GM12878 (cell line): ENCODE data around the gene UBE2Q2. TPM values are rescaled to one million over a fixed set of nuclear protein-coding genes. Genes with fewer than 3 reads are reported as not detected.

Experiments used
- ATAC-seq: fragments of 200-7000 bp; cut with Tn5 transposase; 3 replicates; pipeline ENCODE4 v1.9.1; 2020; ENCODE audit warnings: mild to moderate bottlenecking, moderate library complexity
- BruUV-seq: library from RNA; stranded (reverse); fragments of 400-500 nt; replicated peaks from 2 replicates; lab custom pipeline; 2021; lab: Mats Ljungman, UMichigan
- CTCF ChIA-PET: fragments of 300-600 bp; sonication (Branson Sonifier 250); formaldehyde crosslinking; extraction: SDS; loops from one replicate; lab custom pipeline; 2021; ENCODE audit warnings: inconsistent platforms; lab: Yijun Ruan, JAX
- POLR2A ChIA-PET: fragments of 350-600 bp; formaldehyde crosslinking; extraction: SDS; loops from one replicate; lab custom pipeline; 2021; ENCODE audit warnings: inconsistent platforms; lab: Charles Lee
- RAD21 ChIA-PET: fragments of 300-600 bp; sonication (Branson Sonifier 250); formaldehyde crosslinking; loops from one replicate; lab custom pipeline; 2023; ENCODE audit warnings: antibody characterized with exemption; ENCODE audit not compliant: unreplicated experiment; lab: Charles Lee
- SMC1A ChIA-PET: fragments of 300-600 bp; sonication (Branson Sonifier 250); formaldehyde crosslinking; loops from one replicate; lab custom pipeline; 2023; ENCODE audit not compliant: unreplicated experiment, uncharacterized antibody; lab: Charles Lee
- DNase-seq: peaks from one replicate; pipeline ENCODE4 v3.0.0-alpha.2; 2011; ENCODE audit warnings: low read depth, low spot score
- FAIRE-seq: peaks from 3 replicates; lab custom pipeline; 2011; peaks lifted over from hg19 to GRCh38; lab: Jason Lieb, UNC
- H2AFZ ChIP-seq: 2 replicates; pipeline ENCODE4 v1.6.0; 2011; ENCODE audit warnings: low read depth, low read length, control low read depth; ENCODE audit not compliant: control insufficient read depth
- H3K27ac ChIP-seq: 2 replicates; pipeline ENCODE4 v1.5.1; 2011; ENCODE audit warnings: control low read depth; ENCODE audit not compliant: control insufficient read depth, insufficient read depth
- H3K27me3 ChIP-seq, 2 experiments: replicated peaks in 1 of 2; 2 replicates each; pipeline versions ENCODE4 v1.6.0 to v1.6.1; 2011; ENCODE audit warnings: low read length in 1 of 2; ENCODE audit not compliant: control insufficient read depth in 2 of 2, insufficient read depth in 2 of 2
- H3K36me3 ChIP-seq, 2 experiments: 2 replicates each; pipeline ENCODE4 v1.5.1; 2011; ENCODE audit warnings: low read length in 1 of 2; ENCODE audit not compliant: control insufficient read depth in 2 of 2, insufficient read depth in 2 of 2
- H3K4me1 ChIP-seq: 2 replicates; pipeline ENCODE4 v1.6.1; 2011; ENCODE audit warnings: mild to moderate bottlenecking, low read length, moderate library complexity, mixed read lengths; ENCODE audit not compliant: control insufficient read depth, insufficient read depth
- H3K4me2 ChIP-seq: 2 replicates; pipeline ENCODE4 v1.6.0; 2011; ENCODE audit warnings: control low read depth; ENCODE audit not compliant: control insufficient read depth, insufficient read depth
- H3K4me3 ChIP-seq: fragments of 200-600 bp; sonication (generic); 2 replicates; pipeline ENCODE4 v1.5.1; 2016
- H3K79me2 ChIP-seq: 2 replicates; pipeline ENCODE4 v1.6.0; 2011; ENCODE audit warnings: low read length; ENCODE audit not compliant: control insufficient read depth, insufficient read depth
- H3K9ac ChIP-seq: 2 replicates; pipeline ENCODE4 v1.8.0; 2011; ENCODE audit warnings: low read length, control low read depth, mixed read lengths; ENCODE audit not compliant: control insufficient read depth, insufficient read depth
- H3K9me3 ChIP-seq: replicated peaks from 3 replicates; pipeline ENCODE4 v1.5.1; 2011; ENCODE audit warnings: mild to moderate bottlenecking, low read length; ENCODE audit not compliant: control insufficient read depth, insufficient read depth
- H4K20me1 ChIP-seq: 2 replicates; pipeline ENCODE4 v1.6.0; 2011; ENCODE audit not compliant: control insufficient read depth, insufficient read depth
- ETV6 ChIP-seq, 2 experiments: fragments of 450-650 bp in 1 of 2; IDR thresholded peaks in 1 of 2; conservative IDR thresholded peaks in 1 of 2; 2 replicates each; pipeline ENCODE4 v1.6.1; 2014; ENCODE audit warnings: antibody characterized with exemption in 1 of 2, borderline replicate concordance in 1 of 2, low read depth in 1 of 2, mild to moderate bottlenecking in 1 of 2, moderate library complexity in 1 of 2
- POLR2AphosphoS5 ChIP-seq: IDR thresholded peaks from 2 replicates; pipeline ENCODE4 v1.6.1; 2011; ENCODE audit warnings: mild to moderate bottlenecking, low read length, inconsistent platforms
- RAD21 ChIP-seq: IDR thresholded peaks from 2 replicates; pipeline ENCODE4 v1.6.1; 2011; ENCODE audit warnings: mild to moderate bottlenecking, low read depth, low read length, moderate library complexity; ENCODE audit not compliant: insufficient read depth
- RUNX3 ChIP-seq: IDR thresholded peaks from 2 replicates; pipeline ENCODE4 v1.6.1; 2012; ENCODE audit warnings: low read length, inconsistent platforms
- SMC3 ChIP-seq: IDR thresholded peaks from 2 replicates; pipeline ENCODE4 v1.6.1; 2011; ENCODE audit warnings: low read length, improper control_type of control experiment, borderline replicate concordance
- SRF ChIP-seq, 2 experiments: IDR thresholded peaks; 2 replicates each; pipeline ENCODE4 v1.6.1; 2011; ENCODE audit warnings: low read depth in 2 of 2, low read length in 2 of 2, mild to moderate bottlenecking in 1 of 2, moderate library complexity in 1 of 2
- ZBTB33 ChIP-seq: fragments of 450-650 bp; IDR thresholded peaks from 2 replicates; pipeline ENCODE4 v1.6.1; 2017; ENCODE audit warnings: mild to moderate bottlenecking
- WGBS: methylation state at CpG from one replicate; pipeline ENCODE4 v1.1.6; 2016; ENCODE audit warnings: low lambda C conversion rate; ENCODE audit not compliant: insufficient replicate concordance, insufficient coverage; ENCODE audit errors: missing lambda C conversion rate; 5-methylcytosine and 5-hydroxymethylcytosine counted together
- in situ Hi-C: fragments of 300-500 bp; cut with MboI; formaldehyde crosslinking; loops from 9 replicates; pipeline ENCODE4 v1.14.3; 2018; ENCODE audit warnings: mixed read lengths
- intact Hi-C: fragments of 100-400 bp; cut with micrococcal nuclease; formaldehyde crosslinking; loops from one replicate; pipeline ENCODE4 v1.14.2; 2022; ENCODE audit not compliant: unreplicated experiment
- polyA plus RNA-seq, 11 experiments: library from polyadenylated mRNA; depleted of rRNA in 4 of 11; unstranded in 6 of 11; stranded (reverse) in 5 of 11; fragments of >200 nt; fragmentation: Nextera tagmentation in 4 of 11; fragmentation: Illumina TruSeq in 1 of 11; extraction: Ambion mirVana in 4 of 11; extraction: Trizol in 1 of 11; gene quantifications; 1 replicate in 1 of 11; 2 replicates in 10 of 11; pipeline versions ENCODE4 v1.2.1 to v1.2.3, GENCODE V29; 2011 to 2016; ENCODE audit warnings: inconsistent platforms in 2 of 11, missing spikeins in 2 of 11, low read depth in 1 of 11
- total RNA-seq, 4 experiments: library from RNA; depleted of rRNA in 3 of 4; stranded (reverse); fragments of >200 nt in 3 of 4; fragmentation: Illumina TruSeq in 1 of 4; extraction: Trizol in 1 of 4; gene quantifications; 2 replicates each; pipeline versions ENCODE4 v1.2.1 to v1.2.3, GENCODE V29; 2013 to 2021
- TF ChIP-seq, protein P1 (sequence below), 3 experiments: IDR thresholded peaks in 2 of 3; conservative IDR thresholded peaks in 1 of 3; 2 replicates each; pipeline ENCODE4 v1.5.1; 2011; ENCODE audit warnings: low read depth in 3 of 3, low read length in 3 of 3, mild to moderate bottlenecking in 3 of 3, control low read depth in 2 of 3, moderate library complexity in 2 of 3, inconsistent platforms in 1 of 3, mixed read lengths in 1 of 3; ENCODE audit not compliant: control insufficient read depth in 2 of 3, insufficient read depth in 1 of 3; ENCODE audit errors: extremely low read depth in 1 of 3

The UBE2Q2 gene
- total and polyA plus RNA-seq, 10 of the 15 experiments (the other 5 are each of a cell fraction or from before 2014, with no cell fraction given) = 11.1 to 31.9 (median 21.6) TPM

GRCh38 chr15:75928680-75929608 lies 85.7 kb downstream of the UBE2Q2 start:
- Histone ChIP-seq H4K20me1 (no peaks in the 10 kb centered on the region), H3K79me2 (peaks cover 9% of the 10 kb centered on the region), H3K4me3 (no peak overlapping the region), H3K36me3 (peaks cover 9 to 10% of the 10 kb centered on the region in 2 experiments)
- ATAC-seq (peak; percentile 80), DNase-seq (no peak)
- ChIA-PET SMC1A (interaction anchor here (0.5 to 2.0 kb wide), 11 partner anchors 11 to 1026 kb away, joined by 3 to 8 read pairs (median 3); no protein-coding TSS in a partner anchor), CTCF (interaction anchor here (0.7 to 4.6 kb wide), 20 partner anchors 7 to 221 kb away, joined by 3 to 25 read pairs (median 4); partner anchors contain the start of genes FBXO22 and TMEM266), RAD21 (interaction anchor here (0.9 to 2.8 kb wide), 7 partner anchors 85 to 222 kb away, joined by 3 to 13 read pairs (median 3); partner anchors contain the start of gene TMEM266)
- intact Hi-C loops = loop anchor here (5.0 kb wide), 1 partner anchor 117 kb away; no protein-coding TSS in a partner anchor
- TF ChIP-seq RAD21 (peak; percentile 74), ZBTB33 (peak; percentile 76; the same call in 1 of the 2 replicates), SMC3 (peak; percentile 28; the same call in 1 of the 2 replicates), RUNX3 (0 out of 2 replicates have a peak, but pooled peaks have one; percentile 20), ETV6 (conservative IDR thresholded peaks at IDR 0.05 in 1 of 2, IDR thresholded peaks at IDR 0.05 in 1 of 2; ENCODE audit: borderline replicate concordance in 1 of 2, low read depth in 1 of 2) (no peak), POLR2AphosphoS5 (no peak), SRF (IDR thresholded peaks at IDR 0.05; ENCODE audit: low read depth in 2 of 2, low read length in 2 of 2) (0 out of 4 replicates have a peak, but pooled peaks of 1 of the 2 experiments have one; percentile 24)
- TF ChIP-seq, protein P1, sequence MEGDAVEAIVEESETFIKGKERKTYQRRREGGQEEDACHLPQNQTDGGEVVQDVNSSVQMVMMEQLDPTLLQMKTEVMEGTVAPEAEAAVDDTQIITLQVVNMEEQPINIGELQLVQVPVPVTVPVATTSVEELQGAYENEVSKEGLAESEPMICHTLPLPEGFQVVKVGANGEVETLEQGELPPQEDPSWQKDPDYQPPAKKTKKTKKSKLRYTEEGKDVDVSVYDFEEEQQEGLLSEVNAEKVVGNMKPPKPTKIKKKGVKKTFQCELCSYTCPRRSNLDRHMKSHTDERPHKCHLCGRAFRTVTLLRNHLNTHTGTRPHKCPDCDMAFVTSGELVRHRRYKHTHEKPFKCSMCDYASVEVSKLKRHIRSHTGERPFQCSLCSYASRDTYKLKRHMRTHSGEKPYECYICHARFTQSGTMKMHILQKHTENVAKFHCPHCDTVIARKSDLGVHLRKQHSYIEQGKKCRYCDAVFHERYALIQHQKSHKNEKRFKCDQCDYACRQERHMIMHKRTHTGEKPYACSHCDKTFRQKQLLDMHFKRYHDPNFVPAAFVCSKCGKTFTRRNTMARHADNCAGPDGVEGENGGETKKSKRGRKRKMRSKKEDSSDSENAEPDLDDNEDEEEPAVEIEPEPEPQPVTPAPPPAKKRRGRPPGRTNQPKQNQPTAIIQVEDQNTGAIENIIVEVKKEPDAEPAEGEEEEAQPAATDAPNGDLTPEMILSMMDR (IDR thresholded peaks at IDR 0.05 in 2 of 3, conservative IDR thresholded peaks at IDR 0.05 in 1 of 3; ENCODE audit: control insufficient read depth in 2 of 3, extremely low read depth in 1 of 3, insufficient read depth in 1 of 3, low read depth in 3 of 3, low read length in 3 of 3) = peak; percentile 39 to 54 (median 50); a peak in 5 of 6 replicates
- TF ChIP-seq, all 136 proteins: peak for 6
- no peak overlapping the region for H2AFZ ChIP-seq
- 51% methylated on average over 8 of the region's 9 CpGs for WGBS
- BruUV-seq = no TSS peak
- no peaks in the 10 kb centered on the region for H3K9me3 ChIP-seq
- in situ Hi-C loops = no loop called here
- H3K4me1 ChIP-seq = peaks cover 7% of the 10 kb centered on the region
- no peak overlapping the region for H3K9ac ChIP-seq
- H3K27ac ChIP-seq = no peak overlapping the region
- no peak overlapping the region for H3K4me2 ChIP-seq
- H3K27me3 ChIP-seq = no peaks in the 10 kb centered on the region
- POLR2A ChIA-PET = interaction anchor here (0.6 kb wide), 1 partner anchor 13 kb away, joined by 5 read pairs; no protein-coding TSS in a partner anchor
- peak; percentile 13 for FAIRE-seq
